ENCODE data around the gene LARP7. TPM values are rescaled to one million over a fixed set of nuclear protein-coding genes. Genes with fewer than 3 reads are reported as not detected.
"Not testable (repeated sequence)": the region's sequence is repeated elsewhere in the genome, so short reads cannot be mapped to it uniquely, and the experiment has no call there.

Gene LARP7
- total RNA-seq, 1 experiment from 2014 or later, result 36.3 TPM

GRCh38 chr4:112592717-112593116 is 44.2 kb upstream of the LARP7 start:
- no peak overlapping the region for H3K27ac Mint-ChIP-seq (ENCODE audit: low read depth, unreplicated experiment)
- CTCF ChIA-PET, result interaction anchor here (0.6 kb wide), 1 partner anchor 23 kb away, joined by 3 read pairs; no protein-coding TSS in a partner anchor
- TF ChIP-seq, protein P1, sequence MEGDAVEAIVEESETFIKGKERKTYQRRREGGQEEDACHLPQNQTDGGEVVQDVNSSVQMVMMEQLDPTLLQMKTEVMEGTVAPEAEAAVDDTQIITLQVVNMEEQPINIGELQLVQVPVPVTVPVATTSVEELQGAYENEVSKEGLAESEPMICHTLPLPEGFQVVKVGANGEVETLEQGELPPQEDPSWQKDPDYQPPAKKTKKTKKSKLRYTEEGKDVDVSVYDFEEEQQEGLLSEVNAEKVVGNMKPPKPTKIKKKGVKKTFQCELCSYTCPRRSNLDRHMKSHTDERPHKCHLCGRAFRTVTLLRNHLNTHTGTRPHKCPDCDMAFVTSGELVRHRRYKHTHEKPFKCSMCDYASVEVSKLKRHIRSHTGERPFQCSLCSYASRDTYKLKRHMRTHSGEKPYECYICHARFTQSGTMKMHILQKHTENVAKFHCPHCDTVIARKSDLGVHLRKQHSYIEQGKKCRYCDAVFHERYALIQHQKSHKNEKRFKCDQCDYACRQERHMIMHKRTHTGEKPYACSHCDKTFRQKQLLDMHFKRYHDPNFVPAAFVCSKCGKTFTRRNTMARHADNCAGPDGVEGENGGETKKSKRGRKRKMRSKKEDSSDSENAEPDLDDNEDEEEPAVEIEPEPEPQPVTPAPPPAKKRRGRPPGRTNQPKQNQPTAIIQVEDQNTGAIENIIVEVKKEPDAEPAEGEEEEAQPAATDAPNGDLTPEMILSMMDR (IDR thresholded peaks at IDR 0.05; ENCODE audit: unreplicated experiment), result no peak
- H3K36me3 Mint-ChIP-seq (ENCODE audit: insufficient read depth, unreplicated experiment), result peaks cover 4% of the 10 kb centered on the region
- BruUV-seq (replicated peaks), result no TSS peak
- intact Hi-C loops (cut with micrococcal nuclease), result no loop called here
- peaks cover 12% of the 10 kb centered on the region for H3K9me3 Mint-ChIP-seq (ENCODE audit: unreplicated experiment)
- no peak overlapping the region for H3K4me3 Mint-ChIP-seq (ENCODE audit: unreplicated experiment)
- H3K27me3 Mint-ChIP-seq (ENCODE audit: insufficient read depth, unreplicated experiment), result no peaks in the 10 kb centered on the region
- no peaks in the 10 kb centered on the region for H3K4me1 Mint-ChIP-seq (ENCODE audit: insufficient read depth, unreplicated experiment)
- POLR2A ChIA-PET, result no interaction called here
- DNase-seq (ENCODE audit: unreplicated experiment), result no peak

- Mint-ChIP-seq H3K27me3 (ENCODE audit: insufficient read depth, unreplicated experiment) (no peaks in the 10 kb centered on the region), H3K4me1 (ENCODE audit: insufficient read depth, unreplicated experiment) (no peaks in the 10 kb centered on the region), H3K9me3 (ENCODE audit: unreplicated experiment) (peaks cover 12% of the 10 kb centered on the region), H3K27ac (ENCODE audit: low read depth, unreplicated experiment) (no peak overlapping the region), H3K36me3 (ENCODE audit: insufficient read depth, unreplicated experiment) (peaks cover 4% of the 10 kb centered on the region), H3K4me3 (ENCODE audit: unreplicated experiment) (no peak overlapping the region)
- TF ChIP-seq, protein P1 (IDR thresholded peaks at IDR 0.05; ENCODE audit: unreplicated experiment), result no peak
- DNase-seq (ENCODE audit: unreplicated experiment), result no peak
- CTCF ChIA-PET, result interaction anchor here (0.5 to 0.6 kb wide), 2 partner anchors 22 to 240 kb away, joined by 3 read pairs; no protein-coding TSS in a partner anchor
- POLR2A ChIA-PET, result no interaction called here
- no TSS peak for BruUV-seq (replicated peaks)
- intact Hi-C loops (cut with micrococcal nuclease), result no loop called here
Observed at GRCh38 chr4:112593438-112594133, 43.4 kb upstream of the LARP7 start.

DNA sequence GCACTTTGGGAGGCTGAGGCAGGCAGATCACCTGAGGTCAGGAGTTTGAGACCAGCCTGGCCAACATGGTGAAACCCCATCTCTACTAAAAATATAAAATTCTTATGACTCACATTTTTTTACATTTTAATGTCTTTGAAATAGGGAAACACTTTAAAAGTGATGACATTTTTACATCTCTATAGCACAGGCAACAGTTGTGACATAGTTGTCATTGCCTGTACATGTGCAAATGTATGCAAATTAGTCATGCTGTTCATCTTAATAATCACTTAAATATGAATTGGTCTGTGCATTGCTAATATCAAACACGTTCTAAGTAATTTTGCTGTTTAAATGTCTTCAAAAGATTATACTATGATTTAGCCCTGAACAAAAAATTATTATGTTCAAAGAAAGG is 42.0 kb upstream of the LARP7 start:
- CTCF ChIA-PET, result interaction anchor here (0.7 kb wide), 1 partner anchor 234 kb away, joined by 5 read pairs; no protein-coding TSS in a partner anchor
- Mint-ChIP-seq H3K4me3 (ENCODE audit: unreplicated experiment) (no peak overlapping the region), H3K9me3 (ENCODE audit: unreplicated experiment) (peaks cover 12% of the 10 kb centered on the region), H3K27me3 (ENCODE audit: insufficient read depth, unreplicated experiment) (no peaks in the 10 kb centered on the region), H3K27ac (ENCODE audit: low read depth, unreplicated experiment) (no peak overlapping the region), H3K4me1 (ENCODE audit: insufficient read depth, unreplicated experiment) (no peaks in the 10 kb centered on the region), H3K36me3 (ENCODE audit: insufficient read depth, unreplicated experiment) (no peaks in the 10 kb centered on the region)
- POLR2A ChIA-PET, result no interaction called here
- BruUV-seq (replicated peaks), result no TSS peak
- TF ChIP-seq, protein P1 (IDR thresholded peaks at IDR 0.05; ENCODE audit: unreplicated experiment), result no peak
- intact Hi-C loops (cut with micrococcal nuclease), result no loop called here
- DNase-seq (ENCODE audit: unreplicated experiment), result no peak

- peak; percentile 66 for DNase-seq (ENCODE audit: unreplicated experiment)
- intact Hi-C loops (cut with micrococcal nuclease), result loop anchor here (1.0 to 5.0 kb wide), 7 partner anchors 82 to 529 kb away; partner anchors contain the start of gene AP1AR
- Mint-ChIP-seq H3K27ac (ENCODE audit: low read depth, unreplicated experiment) (no peak overlapping the region), H3K9me3 (ENCODE audit: unreplicated experiment) (no peaks in the 10 kb centered on the region), H3K36me3 (ENCODE audit: insufficient read depth, unreplicated experiment) (no peaks in the 10 kb centered on the region), H3K4me3 (ENCODE audit: unreplicated experiment) (no peak overlapping the region), H3K27me3 (ENCODE audit: insufficient read depth, unreplicated experiment) (no peaks in the 10 kb centered on the region), H3K4me1 (ENCODE audit: insufficient read depth, unreplicated experiment) (no peaks in the 10 kb centered on the region)
- ChIA-PET POLR2A (interaction anchor here (0.6 kb wide), 1 partner anchor 507 kb away, joined by 3 read pairs; no protein-coding TSS in a partner anchor), CTCF (interaction anchor here (0.6 to 11.6 kb wide), 20 partner anchors 9 to 535 kb away, joined by 3 to 167 read pairs (median 4); no protein-coding TSS in a partner anchor)
- BruUV-seq (replicated peaks), result no TSS peak
- TF ChIP-seq, protein P1 (IDR thresholded peaks at IDR 0.05; ENCODE audit: unreplicated experiment), result peak; percentile 47
Observed at GRCh38 chr4:112604589-112604988, 32.4 kb upstream of the LARP7 start.

DNA sequence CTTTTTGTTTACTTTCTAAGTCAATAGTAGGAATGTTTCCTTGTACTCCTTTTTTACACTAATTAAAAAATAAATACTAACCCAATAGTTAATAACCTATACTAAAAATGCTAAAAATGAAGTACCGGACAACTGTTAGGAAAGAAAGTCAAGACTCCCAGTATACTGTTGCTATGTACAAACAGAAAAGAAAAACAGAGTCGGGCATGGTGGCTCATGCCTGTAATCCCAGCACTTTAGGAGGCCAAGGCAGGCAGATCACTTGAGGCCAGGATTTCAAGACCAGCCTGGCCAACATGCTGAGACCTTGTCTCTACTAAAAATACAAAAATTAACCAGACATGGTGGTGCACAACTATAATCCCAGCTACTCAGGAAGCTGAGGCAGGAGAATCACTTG is 24.1 kb upstream of the LARP7 start:
- intact Hi-C loops (cut with micrococcal nuclease); BruUV-seq (replicated peaks); H3K27me3 Mint-ChIP-seq (ENCODE audit: insufficient read depth, unreplicated experiment); H3K9me3 Mint-ChIP-seq (ENCODE audit: unreplicated experiment); H3K4me3 Mint-ChIP-seq (ENCODE audit: unreplicated experiment); DNase-seq (ENCODE audit: unreplicated experiment); H3K36me3 Mint-ChIP-seq (ENCODE audit: insufficient read depth, unreplicated experiment); H3K4me1 Mint-ChIP-seq (ENCODE audit: insufficient read depth, unreplicated experiment): not testable (repeated sequence)
- peak overlapping the region; percentile 78 for H3K27ac Mint-ChIP-seq (ENCODE audit: low read depth, unreplicated experiment)
- ChIA-PET CTCF (interaction anchor here (1.8 kb wide), 1 partner anchor 284 kb away, joined by 6 read pairs; no protein-coding TSS in a partner anchor), POLR2A (interaction anchor here (0.7 kb wide), 1 partner anchor 318 kb away, joined by 3 read pairs; no protein-coding TSS in a partner anchor)
